Type B pancreatic cell (in vitro differentiated cells): ENCODE data around the gene HHIPL2. TPM values are rescaled to one million over a fixed set of nuclear protein-coding genes. Genes with fewer than 3 reads are reported as not detected.
A peak's percentile ranks its signal among the peaks of the same experiment; 100 is the strongest.

ENCODE experiments used
- DNase-seq: peaks from one replicate; pipeline ENCODE4 v3.0.0; 2021; ENCODE audit warnings: mixed read lengths; ENCODE audit not compliant: unreplicated experiment; ENCODE audit errors: extremely low spot score
- H3K27ac Mint-ChIP-seq: 2 replicates; pipeline ENCODE4 v1.8.0; 2021; ENCODE audit warnings: mild to moderate bottlenecking, mixed read lengths
- H3K27me3 Mint-ChIP-seq: 2 replicates; pipeline ENCODE4 v1.8.0; 2021; ENCODE audit warnings: mixed read lengths
- H3K36me3 Mint-ChIP-seq: 2 replicates; pipeline ENCODE4 v1.8.0; 2021; ENCODE audit warnings: mixed read lengths
- H3K4me1 Mint-ChIP-seq: one replicate; pipeline ENCODE4 v1.8.0; 2021; ENCODE audit warnings: mixed read lengths; ENCODE audit not compliant: unreplicated experiment
- H3K4me3 Mint-ChIP-seq: 2 replicates; pipeline ENCODE4 v1.8.0; 2021; ENCODE audit warnings: mild to moderate bottlenecking, mixed read lengths
- H3K9me3 Mint-ChIP-seq: 2 replicates; pipeline ENCODE4 v1.8.0; 2021; ENCODE audit warnings: mixed read lengths
- total RNA-seq: library from RNA; stranded (reverse); gene quantifications from 2 replicates; pipeline ENCODE4 v1.2.1, GENCODE V29; 2021; ENCODE audit warnings: low replicate concordance
- TF ChIP-seq, protein P1 (sequence below): fragments of 200-600 bp; sonication (generic); conservative IDR thresholded peaks from 2 replicates; pipeline ENCODE4 v1.5.0; 2021; ENCODE audit warnings: antibody characterized with exemption, mild to moderate bottlenecking

Gene HHIPL2
- total RNA-seq, 1 donor from 2014 or later: 2.4 TPM

DNA sequence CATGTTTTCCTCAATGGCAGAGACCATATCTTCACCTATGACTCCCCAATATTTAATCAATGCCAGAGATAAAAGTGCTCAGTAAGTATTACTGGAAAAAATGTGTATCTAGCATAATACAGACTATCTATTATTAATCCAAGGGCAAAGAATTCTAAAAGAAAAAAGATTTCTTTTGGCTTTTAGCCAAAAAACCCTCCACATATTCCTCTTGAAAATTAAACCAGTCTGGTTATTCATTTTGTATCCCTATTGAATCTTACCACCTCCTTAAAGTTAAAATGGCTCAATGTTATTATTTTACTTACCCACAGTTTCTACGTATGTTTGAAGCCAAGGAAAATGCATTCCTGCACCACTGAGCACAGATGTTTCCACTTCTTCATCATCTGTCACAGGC, 40.2 kb upstream of the HHIPL2 start:
- Mint-ChIP-seq H3K27ac (no peak overlapping the region), H3K9me3 (no peaks in the 10 kb centered on the region), H3K4me1 (peaks cover 25% of the 10 kb centered on the region), H3K36me3 (peaks cover 16% of the 10 kb centered on the region), H3K27me3 (no peaks in the 10 kb centered on the region), H3K4me3 (peak overlapping the region; percentile 55)
- TF ChIP-seq, protein P1, sequence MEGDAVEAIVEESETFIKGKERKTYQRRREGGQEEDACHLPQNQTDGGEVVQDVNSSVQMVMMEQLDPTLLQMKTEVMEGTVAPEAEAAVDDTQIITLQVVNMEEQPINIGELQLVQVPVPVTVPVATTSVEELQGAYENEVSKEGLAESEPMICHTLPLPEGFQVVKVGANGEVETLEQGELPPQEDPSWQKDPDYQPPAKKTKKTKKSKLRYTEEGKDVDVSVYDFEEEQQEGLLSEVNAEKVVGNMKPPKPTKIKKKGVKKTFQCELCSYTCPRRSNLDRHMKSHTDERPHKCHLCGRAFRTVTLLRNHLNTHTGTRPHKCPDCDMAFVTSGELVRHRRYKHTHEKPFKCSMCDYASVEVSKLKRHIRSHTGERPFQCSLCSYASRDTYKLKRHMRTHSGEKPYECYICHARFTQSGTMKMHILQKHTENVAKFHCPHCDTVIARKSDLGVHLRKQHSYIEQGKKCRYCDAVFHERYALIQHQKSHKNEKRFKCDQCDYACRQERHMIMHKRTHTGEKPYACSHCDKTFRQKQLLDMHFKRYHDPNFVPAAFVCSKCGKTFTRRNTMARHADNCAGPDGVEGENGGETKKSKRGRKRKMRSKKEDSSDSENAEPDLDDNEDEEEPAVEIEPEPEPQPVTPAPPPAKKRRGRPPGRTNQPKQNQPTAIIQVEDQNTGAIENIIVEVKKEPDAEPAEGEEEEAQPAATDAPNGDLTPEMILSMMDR: no peak
- DNase-seq: no peak

DNA sequence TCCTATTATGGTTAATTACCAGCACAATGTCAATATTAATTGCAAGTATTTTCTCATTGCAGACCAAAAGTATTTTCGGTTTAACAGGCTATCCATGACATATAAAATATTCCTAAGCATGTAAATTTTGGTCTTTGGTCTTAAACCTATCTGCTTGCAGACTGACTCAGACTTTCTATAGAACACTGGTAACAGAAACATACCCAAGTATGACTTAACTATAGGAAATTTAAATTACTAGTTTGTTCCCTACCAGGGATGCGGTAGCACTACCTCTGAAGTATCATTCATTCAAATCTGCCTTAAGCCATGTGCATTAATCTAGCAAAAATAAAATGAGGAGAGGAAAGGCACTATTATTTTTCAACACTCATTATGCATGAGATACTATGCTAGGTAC, 38.9 kb upstream of the HHIPL2 start:
- no peaks in the 10 kb centered on the region for H3K9me3 Mint-ChIP-seq

GRCh38 chr1:222583079-222583478, 35.2 kb upstream of the HHIPL2 start:
- H3K27me3 Mint-ChIP-seq: no peaks in the 10 kb centered on the region
- no peak for DNase-seq
- H3K27ac Mint-ChIP-seq: peak overlapping the region; percentile 30
- no peak overlapping the region for H3K4me3 Mint-ChIP-seq
- TF ChIP-seq, protein P1: no peak
- no peaks in the 10 kb centered on the region for H3K9me3 Mint-ChIP-seq
- peaks cover 38% of the 10 kb centered on the region for H3K36me3 Mint-ChIP-seq
- peaks cover 10% of the 10 kb centered on the region for H3K4me1 Mint-ChIP-seq

More for the DNA sequence above, 38.9 kb upstream of the HHIPL2 start:
- TF ChIP-seq, protein P1: no peak
- H3K4me1 Mint-ChIP-seq: peaks cover 29% of the 10 kb centered on the region
- DNase-seq: no peak
- H3K36me3 Mint-ChIP-seq: peaks cover 28% of the 10 kb centered on the region
- H3K27me3 Mint-ChIP-seq: no peaks in the 10 kb centered on the region
- H3K27ac Mint-ChIP-seq: no peak overlapping the region
- H3K4me3 Mint-ChIP-seq: no peak overlapping the region

GRCh38 chr1:222582099-222582774, 34.3 kb upstream of the HHIPL2 start:
- H3K9me3 Mint-ChIP-seq: no peaks in the 10 kb centered on the region
- H3K27me3 Mint-ChIP-seq: no peaks in the 10 kb centered on the region
- peaks cover 40% of the 10 kb centered on the region for H3K36me3 Mint-ChIP-seq
- H3K4me3 Mint-ChIP-seq: peak overlapping the region; percentile 68
- DNase-seq: no peak
- peak overlapping the region; percentile 97 for H3K27ac Mint-ChIP-seq
- TF ChIP-seq, protein P1: no peak
- H3K4me1 Mint-ChIP-seq: peaks cover 9% of the 10 kb centered on the region

GRCh38 chr1:222579316-222579715, 31.4 kb upstream of the HHIPL2 start:
- Mint-ChIP-seq H3K36me3 (peaks cover 60% of the 10 kb centered on the region), H3K9me3 (no peaks in the 10 kb centered on the region), H3K4me3 (no peak overlapping the region), H3K27ac (no peak overlapping the region), H3K27me3 (no peaks in the 10 kb centered on the region), H3K4me1 (peaks cover 9% of the 10 kb centered on the region)
- DNase-seq: no peak
- TF ChIP-seq, protein P1: no peak
